Measurements from ENCODE around the gene TSSK2.

Gene TSSK2

DNA sequence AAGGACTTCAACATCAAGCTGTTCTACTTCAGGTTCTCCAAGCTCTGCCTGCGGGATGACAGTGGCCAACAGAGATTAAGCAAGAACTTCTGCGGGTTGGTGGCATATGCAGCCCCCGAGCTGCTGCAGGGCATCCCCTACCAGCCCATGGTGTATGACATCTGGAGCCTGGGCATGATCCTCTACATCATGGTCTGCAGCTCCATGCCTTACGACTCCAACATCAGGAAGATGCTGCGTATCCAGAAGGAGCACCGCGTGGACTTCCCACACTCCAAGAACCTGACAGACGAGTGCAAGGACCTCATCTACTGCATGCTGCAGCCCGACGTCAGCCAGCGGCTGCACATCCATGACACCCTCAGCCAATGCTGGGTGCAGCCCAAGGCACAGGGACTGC, 6.1 kb upstream of the TSSK2 start:
- no peaks in the 10 kb centered on the region for H3K9me3 ChIP-seq (ENCODE audit: control insufficient read depth, insufficient read depth, low read length)
- no peak overlapping the region for H3K27ac ChIP-seq (ENCODE audit: low read length)
- H3K27me3 ChIP-seq (ENCODE audit: control insufficient read depth, insufficient read depth, low read length) = no peaks in the 10 kb centered on the region
- H3K4me1 ChIP-seq (ENCODE audit: control insufficient read depth, insufficient read depth, low read length) = peaks cover 3% of the 10 kb centered on the region; the same call in 1 of the 2 replicates
- no peaks in the 10 kb centered on the region for H3K36me3 ChIP-seq (ENCODE audit: control insufficient read depth, insufficient read depth, low read length)
- H3K4me3 ChIP-seq (ENCODE audit: low read length) = no peak overlapping the region
- no peak for DNase-seq (ENCODE audit: low read depth, low spot score)
- no CpG with 5 or more reads among the region's 11 CpGs for whole genome bisulfite sequencing (ENCODE audit: insufficient coverage, insufficient read length)

DNA sequence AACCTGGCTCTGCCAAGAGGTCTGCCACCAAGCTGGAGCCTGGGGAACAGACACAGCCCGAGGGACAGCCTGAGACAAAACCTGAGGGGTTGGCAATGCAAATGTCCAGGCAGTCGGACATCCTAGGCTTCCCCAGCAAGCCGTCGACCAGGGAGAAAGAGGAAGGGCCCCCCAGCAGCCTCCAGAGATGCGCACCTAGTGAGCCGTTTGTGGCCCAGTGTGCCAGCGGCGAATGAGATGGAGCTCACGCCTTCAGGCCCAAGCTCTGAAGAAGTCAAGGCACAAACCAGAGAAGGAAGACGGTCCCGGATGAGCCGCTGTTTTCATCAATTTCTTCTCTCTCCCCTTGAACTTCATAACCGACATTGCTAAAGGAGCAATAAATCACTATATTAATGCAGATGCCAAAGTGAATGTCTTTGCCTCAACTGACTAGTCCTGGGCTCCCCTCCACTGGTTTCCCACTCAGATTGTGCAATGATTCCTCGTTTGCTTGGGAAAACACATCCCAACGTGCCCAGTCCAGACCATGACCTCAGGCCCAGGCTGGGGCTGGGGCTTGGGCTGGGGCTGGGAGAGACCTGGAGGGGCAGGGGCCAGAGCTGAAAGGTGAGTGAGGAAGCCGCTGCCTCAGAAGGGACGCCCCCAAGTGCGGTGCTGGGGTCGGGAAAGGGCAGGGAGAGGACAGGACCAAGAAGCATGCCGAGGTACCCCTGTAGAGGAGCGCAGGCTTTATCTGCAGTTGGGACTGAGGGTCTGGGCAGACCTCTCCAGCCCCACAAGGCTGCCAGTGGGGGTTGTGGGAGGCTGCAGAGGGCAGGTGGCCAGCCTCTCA, 5.4 kb upstream of the TSSK2 start:
- DNase-seq (ENCODE audit: low read depth, low spot score) = no peak
- WGBS (ENCODE audit: insufficient coverage, insufficient read length) = no CpG with 5 or more reads among the region's 21 CpGs

DNA sequence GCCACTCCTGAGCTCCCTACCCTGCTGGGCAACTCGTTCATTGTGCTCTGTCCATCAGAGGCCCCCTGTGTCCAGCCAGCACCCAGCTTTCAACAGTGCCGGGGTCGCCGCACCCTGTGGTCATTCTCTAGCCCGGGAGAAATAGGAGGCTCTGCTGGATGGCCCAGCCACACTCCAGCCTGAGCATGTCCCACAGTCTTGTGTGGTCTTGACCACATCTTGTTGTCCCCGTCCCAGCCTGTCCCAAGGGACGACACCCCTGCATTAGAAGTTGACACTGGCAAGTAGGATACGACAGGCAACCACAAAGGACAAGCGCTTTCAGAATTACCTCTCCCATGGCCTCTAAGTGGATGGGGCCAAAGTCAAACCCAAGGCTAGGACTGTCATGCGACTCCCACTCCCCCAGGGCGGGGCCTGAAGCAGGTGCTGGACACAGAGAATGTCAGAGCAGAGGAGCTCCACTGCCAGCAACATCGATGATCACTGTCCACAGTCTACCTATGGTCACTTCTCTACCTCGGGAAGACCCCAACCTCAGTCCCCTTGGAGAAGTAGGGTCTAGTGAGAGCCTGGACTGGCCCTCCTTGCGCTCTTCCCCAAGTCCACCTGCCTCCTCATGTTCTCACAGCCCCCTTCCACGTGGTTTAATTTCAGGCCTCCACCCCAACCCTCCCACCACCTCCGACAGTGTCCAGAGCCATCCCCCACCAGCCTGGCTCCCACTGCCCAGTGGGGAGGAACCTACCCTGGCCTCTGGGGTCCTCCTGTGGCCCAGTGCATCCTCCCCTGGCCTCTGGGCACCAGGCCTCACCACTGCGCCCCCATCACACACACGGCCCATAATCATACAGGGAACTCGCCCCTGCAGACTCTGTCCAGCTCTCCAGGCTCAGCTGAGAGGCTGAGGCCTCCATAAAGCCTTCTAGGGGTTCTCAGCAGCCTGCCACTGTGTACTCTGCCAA, 4.5 kb upstream of the TSSK2 start:
- no peaks in the 10 kb centered on the region for H3K27me3 ChIP-seq (ENCODE audit: control insufficient read depth, insufficient read depth, low read length)
- no peaks in the 10 kb centered on the region; the same call in 1 of the 2 replicates for H3K4me1 ChIP-seq (ENCODE audit: control insufficient read depth, insufficient read depth, low read length)
- no peak overlapping the region for H3K4me3 ChIP-seq (ENCODE audit: low read length)
- no peak overlapping the region for H3K27ac ChIP-seq (ENCODE audit: low read length)
- H3K36me3 ChIP-seq (ENCODE audit: control insufficient read depth, insufficient read depth, low read length) = 0 out of 2 replicates have a peak, but pooled peaks cover under 1% of the 10 kb centered on the region
- WGBS (ENCODE audit: insufficient coverage, insufficient read length) = no CpG with 5 or more reads among the region's 19 CpGs
- DNase-seq (ENCODE audit: low read depth, low spot score) = no peak
- no peaks in the 10 kb centered on the region for H3K9me3 ChIP-seq (ENCODE audit: control insufficient read depth, insufficient read depth, low read length)

More for the DNA sequence above, 5.4 kb upstream of the TSSK2 start:
- no peaks in the 10 kb centered on the region for H3K27me3 ChIP-seq (ENCODE audit: control insufficient read depth, insufficient read depth, low read length)
- no peak overlapping the region for H3K27ac ChIP-seq (ENCODE audit: low read length)
- peaks cover 3% of the 10 kb centered on the region; the same call in 1 of the 2 replicates for H3K4me1 ChIP-seq (ENCODE audit: control insufficient read depth, insufficient read depth, low read length)
- H3K9me3 ChIP-seq (ENCODE audit: control insufficient read depth, insufficient read depth, low read length) = no peaks in the 10 kb centered on the region
- H3K4me3 ChIP-seq (ENCODE audit: low read length) = no peak overlapping the region
- H3K36me3 ChIP-seq (ENCODE audit: control insufficient read depth, insufficient read depth, low read length) = no peaks in the 10 kb centered on the region

DNA sequence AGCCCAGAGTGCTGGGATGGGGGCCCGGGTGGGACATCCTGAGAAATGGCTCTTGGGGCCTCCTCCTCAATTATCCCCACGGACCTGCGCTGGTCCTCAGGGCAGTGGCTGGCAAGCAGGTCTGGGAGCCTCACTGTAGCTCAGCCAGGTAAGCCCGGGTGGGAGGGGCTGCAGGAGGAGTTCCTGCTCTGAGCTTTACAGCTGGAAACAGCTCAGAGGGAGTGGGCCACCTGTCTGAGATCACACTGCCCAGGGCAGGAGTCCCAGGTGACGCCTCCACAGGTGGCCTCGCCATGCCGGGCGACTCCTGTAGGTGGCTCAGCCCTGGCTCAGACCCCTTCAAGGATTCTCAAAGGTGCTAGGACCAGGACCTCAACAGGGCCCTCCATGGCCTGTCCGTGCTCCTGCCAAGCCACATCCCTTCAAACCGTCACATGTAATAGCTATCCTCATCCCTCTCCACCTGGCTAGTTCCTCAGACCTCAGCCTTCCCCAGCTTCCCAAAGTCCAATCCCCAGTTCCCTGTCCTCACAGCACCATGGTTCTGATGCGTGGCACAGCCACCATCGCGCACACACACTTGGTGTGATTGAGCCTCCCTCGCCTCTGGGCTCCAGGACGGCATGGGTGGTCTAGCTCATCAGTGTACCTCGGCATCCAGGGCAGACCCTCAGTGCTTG, 3.6 kb upstream of the TSSK2 start:
- Histone ChIP-seq H3K4me3 (ENCODE audit: low read length) (no peak overlapping the region), H3K36me3 (ENCODE audit: control insufficient read depth, insufficient read depth, low read length) (0 out of 2 replicates have a peak, but pooled peaks cover 2% of the 10 kb centered on the region), H3K27ac (ENCODE audit: low read length) (no peak overlapping the region), H3K4me1 (ENCODE audit: control insufficient read depth, insufficient read depth, low read length) (no peaks in the 10 kb centered on the region; the same call in 1 of the 2 replicates), H3K27me3 (ENCODE audit: control insufficient read depth, insufficient read depth, low read length) (no peaks in the 10 kb centered on the region), H3K9me3 (ENCODE audit: control insufficient read depth, insufficient read depth, low read length) (no peaks in the 10 kb centered on the region)
- DNase-seq (ENCODE audit: low read depth, low spot score) = no peak
- no CpG with 5 or more reads among the region's 16 CpGs for WGBS (ENCODE audit: insufficient coverage, insufficient read length)

DNA sequence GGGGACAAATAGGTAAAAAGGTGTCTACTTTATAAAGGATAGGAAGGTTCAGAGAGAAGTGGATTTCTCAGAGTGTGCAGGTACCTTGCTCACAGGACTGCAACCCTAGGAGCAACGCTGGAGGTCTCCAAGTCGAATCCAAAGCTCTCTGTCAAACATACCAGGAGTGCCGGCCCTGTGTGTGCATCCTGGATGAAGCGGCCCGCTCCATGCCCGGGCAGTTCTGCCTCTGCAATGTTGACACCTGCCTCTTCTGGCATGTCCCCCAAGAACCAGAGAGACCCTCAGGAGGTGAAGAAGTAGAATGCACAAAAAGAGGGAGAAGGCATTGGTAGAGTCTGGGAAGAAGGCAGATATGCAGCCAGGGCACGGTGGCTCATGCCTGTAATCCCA, 3.1 kb upstream of the TSSK2 start:
- DNase-seq (ENCODE audit: low read depth, low spot score) = no peak
- no peaks in the 10 kb centered on the region for H3K27me3 ChIP-seq (ENCODE audit: control insufficient read depth, insufficient read depth, low read length)
- no peaks in the 10 kb centered on the region; the same call in 1 of the 2 replicates for H3K4me1 ChIP-seq (ENCODE audit: control insufficient read depth, insufficient read depth, low read length)
- no CpG with 5 or more reads among the region's 7 CpGs for WGBS (ENCODE audit: insufficient coverage, insufficient read length)
- no peak overlapping the region for H3K4me3 ChIP-seq (ENCODE audit: low read length)
- no peak overlapping the region for H3K27ac ChIP-seq (ENCODE audit: low read length)
- 0 out of 2 replicates have a peak, but pooled peaks cover 2% of the 10 kb centered on the region for H3K36me3 ChIP-seq (ENCODE audit: control insufficient read depth, insufficient read depth, low read length)
- no peaks in the 10 kb centered on the region for H3K9me3 ChIP-seq (ENCODE audit: control insufficient read depth, insufficient read depth, low read length)

DNA sequence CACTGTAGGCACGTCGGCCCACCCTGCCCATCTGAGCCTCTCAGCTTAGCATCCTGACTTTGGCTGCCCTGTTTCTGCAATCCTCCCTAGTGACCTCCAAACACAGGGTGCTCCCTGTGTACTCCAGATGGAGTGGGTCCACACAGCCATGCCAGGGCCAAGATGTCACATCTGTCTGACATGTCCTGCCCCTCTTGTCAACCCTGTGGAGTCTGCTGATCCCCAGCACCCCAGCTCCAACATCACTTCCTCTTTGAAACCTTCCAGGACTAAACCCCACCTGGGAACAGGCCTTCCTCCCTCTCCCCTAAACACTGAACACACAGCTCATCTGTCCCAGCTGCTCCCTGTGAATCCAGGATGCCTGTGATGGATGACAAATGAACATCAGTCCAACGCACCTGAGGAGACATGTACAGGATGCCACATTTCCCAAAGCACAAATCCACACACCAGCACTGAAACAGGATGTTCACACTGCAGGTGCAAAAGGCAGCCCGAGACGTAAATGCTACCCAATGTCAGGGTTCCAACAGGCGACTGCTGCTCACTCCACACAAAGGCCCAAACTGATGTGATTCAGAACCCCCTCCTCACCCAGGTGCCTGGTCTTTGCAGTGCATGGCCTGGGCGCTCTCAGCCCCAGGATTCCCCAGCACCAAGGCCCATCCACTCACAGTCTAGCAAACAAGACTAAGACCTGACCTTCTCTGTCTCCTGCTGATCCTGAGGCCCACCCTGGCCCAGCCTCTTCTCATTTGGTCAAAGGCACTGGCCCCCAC, 2.0 kb upstream of the TSSK2 start:
- no peak overlapping the region for H3K4me3 ChIP-seq (ENCODE audit: low read length)
- H3K27ac ChIP-seq (ENCODE audit: low read length) = no peak overlapping the region
- peaks cover 11% of the 10 kb centered on the region; the same call in 1 of the 2 replicates for H3K36me3 ChIP-seq (ENCODE audit: control insufficient read depth, insufficient read depth, low read length)
- WGBS (ENCODE audit: insufficient coverage, insufficient read length) = no CpG with 5 or more reads among the region's 7 CpGs
- no peaks in the 10 kb centered on the region for H3K9me3 ChIP-seq (ENCODE audit: control insufficient read depth, insufficient read depth, low read length)
- no peak for DNase-seq (ENCODE audit: low read depth, low spot score)
- no peaks in the 10 kb centered on the region; the same call in 1 of the 2 replicates for H3K4me1 ChIP-seq (ENCODE audit: control insufficient read depth, insufficient read depth, low read length)
- no peaks in the 10 kb centered on the region for H3K27me3 ChIP-seq (ENCODE audit: control insufficient read depth, insufficient read depth, low read length)

DNA sequence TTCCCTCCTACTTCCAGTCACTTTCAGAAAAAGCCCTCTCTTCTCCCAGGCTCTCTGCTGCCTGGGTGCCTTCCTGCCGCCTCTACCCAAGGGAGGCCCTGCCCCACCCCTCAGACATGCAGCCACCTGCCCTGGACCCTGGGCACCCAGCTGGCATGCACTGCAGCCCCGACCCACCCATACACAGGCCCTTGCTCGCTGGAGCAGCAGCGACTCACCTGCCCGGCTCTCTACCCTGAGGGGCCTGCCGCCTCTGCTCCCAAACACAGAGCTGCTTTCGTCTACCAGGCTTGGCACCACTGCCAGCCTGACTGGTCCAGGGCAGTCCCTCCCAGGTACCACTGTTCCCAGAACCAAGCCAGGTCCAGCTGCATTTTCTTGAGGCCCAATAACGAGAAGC, 1.2 kb upstream of the TSSK2 start:
- H3K9me3 ChIP-seq (ENCODE audit: control insufficient read depth, insufficient read depth, low read length) = no peaks in the 10 kb centered on the region
- DNase-seq (ENCODE audit: low read depth, low spot score) = no peak
- no peaks in the 10 kb centered on the region; the same call in 1 of the 2 replicates for H3K4me1 ChIP-seq (ENCODE audit: control insufficient read depth, insufficient read depth, low read length)
- H3K36me3 ChIP-seq (ENCODE audit: control insufficient read depth, insufficient read depth, low read length) = peaks cover 15% of the 10 kb centered on the region; the same call in 1 of the 2 replicates
- H3K4me3 ChIP-seq (ENCODE audit: low read length) = no peak overlapping the region
- H3K27me3 ChIP-seq (ENCODE audit: control insufficient read depth, insufficient read depth, low read length) = no peaks in the 10 kb centered on the region
- no CpG with 5 or more reads among the region's 8 CpGs for WGBS (ENCODE audit: insufficient coverage, insufficient read length)
- no peak overlapping the region for H3K27ac ChIP-seq (ENCODE audit: low read length)

DNA sequence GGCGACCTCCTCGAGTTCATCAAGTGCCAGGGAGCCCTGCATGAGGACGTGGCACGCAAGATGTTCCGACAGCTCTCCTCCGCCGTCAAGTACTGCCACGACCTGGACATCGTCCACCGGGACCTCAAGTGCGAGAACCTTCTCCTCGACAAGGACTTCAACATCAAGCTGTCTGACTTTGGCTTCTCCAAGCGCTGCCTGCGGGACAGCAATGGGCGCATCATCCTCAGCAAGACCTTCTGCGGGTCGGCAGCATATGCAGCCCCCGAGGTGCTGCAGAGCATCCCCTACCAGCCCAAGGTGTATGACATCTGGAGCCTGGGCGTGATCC, 542 bp downstream of the TSSK2 start:
- H3K4me3 ChIP-seq (ENCODE audit: low read length) = no peak overlapping the region
- no peak overlapping the region for H3K27ac ChIP-seq (ENCODE audit: low read length)
- WGBS (ENCODE audit: insufficient coverage, insufficient read length) = no CpG with 5 or more reads among the region's 19 CpGs
- DNase-seq (ENCODE audit: low read depth, low spot score) = no peak
- H3K36me3 ChIP-seq (ENCODE audit: control insufficient read depth, insufficient read depth, low read length) = peaks cover 20% of the 10 kb centered on the region
- H3K27me3 ChIP-seq (ENCODE audit: control insufficient read depth, insufficient read depth, low read length) = no peaks in the 10 kb centered on the region
- H3K4me1 ChIP-seq (ENCODE audit: control insufficient read depth, insufficient read depth, low read length) = no peaks in the 10 kb centered on the region; the same call in 1 of the 2 replicates
- no peaks in the 10 kb centered on the region for H3K9me3 ChIP-seq (ENCODE audit: control insufficient read depth, insufficient read depth, low read length)

DNA sequence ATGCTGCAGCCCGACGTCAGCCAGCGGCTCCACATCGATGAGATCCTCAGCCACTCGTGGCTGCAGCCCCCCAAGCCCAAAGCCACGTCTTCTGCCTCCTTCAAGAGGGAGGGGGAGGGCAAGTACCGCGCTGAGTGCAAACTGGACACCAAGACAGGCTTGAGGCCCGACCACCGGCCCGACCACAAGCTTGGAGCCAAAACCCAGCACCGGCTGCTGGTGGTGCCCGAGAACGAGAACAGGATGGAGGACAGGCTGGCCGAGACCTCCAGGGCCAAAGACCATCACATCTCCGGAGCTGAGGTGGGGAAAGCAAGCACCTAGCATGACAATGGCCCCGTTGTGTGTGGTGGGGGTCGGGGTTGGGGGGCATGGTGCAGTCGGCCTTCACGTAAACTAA, 1.0 kb downstream of the TSSK2 start:
- H3K27ac ChIP-seq (ENCODE audit: low read length) = no peak overlapping the region
- H3K36me3 ChIP-seq (ENCODE audit: control insufficient read depth, insufficient read depth, low read length) = peaks cover 25% of the 10 kb centered on the region
- WGBS (ENCODE audit: insufficient coverage, insufficient read length) = no CpG with 5 or more reads among the region's 20 CpGs
- no peak for DNase-seq (ENCODE audit: low read depth, low spot score)
- no peaks in the 10 kb centered on the region for H3K27me3 ChIP-seq (ENCODE audit: control insufficient read depth, insufficient read depth, low read length)
- no peaks in the 10 kb centered on the region for H3K4me1 ChIP-seq (ENCODE audit: control insufficient read depth, insufficient read depth, low read length)
- H3K4me3 ChIP-seq (ENCODE audit: low read length) = no peak overlapping the region
- no peaks in the 10 kb centered on the region for H3K9me3 ChIP-seq (ENCODE audit: control insufficient read depth, insufficient read depth, low read length)

Measured in iPS DF 6.9 (cell line).